Ammon's horn (tissue), 1 donor: ENCODE measurements around the gene IGHMBP2.
"Not testable (repeated sequence)": the region's sequence is repeated elsewhere in the genome, so short reads cannot be mapped to it uniquely, and the experiment has no call there.

ENCODE experiments used
- DNase-seq: peaks from one replicate; pipeline ENCODE4 v3.0.0-alpha.2; 2016; ENCODE audit warnings: low spot score

The IGHMBP2 gene

DNA sequence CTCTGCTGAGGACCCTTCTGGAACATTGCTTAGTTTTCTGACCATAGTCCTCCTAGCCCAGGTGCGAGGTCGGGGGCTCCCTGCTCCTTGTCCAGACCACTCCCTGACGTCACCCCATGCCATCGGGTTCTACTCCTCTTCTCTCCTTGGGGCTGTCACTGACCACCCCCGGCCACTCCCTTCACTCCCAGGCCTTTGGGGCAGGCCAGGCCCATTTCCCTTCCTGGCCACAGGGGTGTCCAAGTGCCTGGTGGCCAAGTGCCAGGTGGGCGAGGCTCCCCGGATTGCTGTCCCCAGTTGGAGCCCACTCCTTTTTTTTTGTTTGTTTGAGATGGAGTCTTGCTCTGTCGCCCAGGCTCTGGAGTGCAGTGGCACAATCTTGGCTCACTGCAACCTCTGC is 57.6 kb downstream of the IGHMBP2 start:
- no peak for DNase-seq

DNA sequence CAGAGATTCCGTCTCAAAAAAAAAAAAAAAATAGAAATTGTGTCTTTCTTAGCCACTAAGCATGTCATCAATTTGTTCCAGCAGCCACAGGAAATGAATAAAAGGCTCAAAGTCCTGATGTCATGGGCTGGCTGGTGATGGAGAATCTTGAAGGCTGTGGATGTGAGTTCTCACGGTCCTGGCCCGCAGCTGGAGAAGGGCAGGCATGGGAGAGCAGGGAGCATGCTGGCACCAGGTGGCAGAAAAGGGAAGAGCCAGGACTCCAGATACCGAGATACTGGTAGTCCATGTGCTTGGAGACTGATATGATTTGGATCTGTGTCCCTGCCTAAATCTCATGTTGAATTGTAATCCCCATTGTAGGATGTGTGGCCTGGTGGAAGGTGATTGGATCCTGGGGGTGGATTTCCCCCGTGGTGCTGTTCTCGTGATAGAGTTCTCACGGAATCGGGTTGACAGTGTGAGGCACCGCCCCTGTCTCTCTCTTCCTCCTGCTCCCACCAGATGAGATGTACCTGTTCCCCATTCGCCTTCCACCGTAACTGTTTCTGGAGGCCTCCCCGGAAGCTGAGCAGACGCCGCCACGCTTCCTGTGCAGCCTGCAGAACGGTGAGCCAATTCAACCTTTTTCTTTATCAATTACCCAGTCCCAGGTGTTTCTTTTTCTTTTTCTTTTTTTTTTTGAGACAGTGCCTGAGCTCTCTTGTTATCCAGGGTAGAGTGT is 59.0 kb downstream of the IGHMBP2 start:
- DNase-seq = no peak

DNA sequence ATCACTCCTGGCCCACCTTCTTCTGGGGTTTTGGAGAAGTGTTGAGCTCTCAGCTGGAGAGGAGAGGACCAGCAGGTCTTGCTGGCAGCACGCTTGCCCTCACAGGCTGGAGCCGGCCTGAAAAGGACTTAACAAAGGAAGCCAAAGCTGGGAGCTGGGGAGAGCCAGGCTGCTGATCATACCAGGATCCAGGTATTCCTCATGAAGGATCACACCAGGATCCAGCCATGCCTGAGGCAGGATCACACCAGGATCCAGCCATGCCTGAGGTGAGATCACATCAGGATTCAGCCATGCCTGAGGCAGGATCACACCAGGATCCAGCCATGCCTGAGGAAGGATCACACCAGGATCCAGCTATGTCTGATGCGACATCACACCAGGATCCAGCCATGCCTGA is 60.1 kb downstream of the IGHMBP2 start:
- no peak for DNase-seq

DNA sequence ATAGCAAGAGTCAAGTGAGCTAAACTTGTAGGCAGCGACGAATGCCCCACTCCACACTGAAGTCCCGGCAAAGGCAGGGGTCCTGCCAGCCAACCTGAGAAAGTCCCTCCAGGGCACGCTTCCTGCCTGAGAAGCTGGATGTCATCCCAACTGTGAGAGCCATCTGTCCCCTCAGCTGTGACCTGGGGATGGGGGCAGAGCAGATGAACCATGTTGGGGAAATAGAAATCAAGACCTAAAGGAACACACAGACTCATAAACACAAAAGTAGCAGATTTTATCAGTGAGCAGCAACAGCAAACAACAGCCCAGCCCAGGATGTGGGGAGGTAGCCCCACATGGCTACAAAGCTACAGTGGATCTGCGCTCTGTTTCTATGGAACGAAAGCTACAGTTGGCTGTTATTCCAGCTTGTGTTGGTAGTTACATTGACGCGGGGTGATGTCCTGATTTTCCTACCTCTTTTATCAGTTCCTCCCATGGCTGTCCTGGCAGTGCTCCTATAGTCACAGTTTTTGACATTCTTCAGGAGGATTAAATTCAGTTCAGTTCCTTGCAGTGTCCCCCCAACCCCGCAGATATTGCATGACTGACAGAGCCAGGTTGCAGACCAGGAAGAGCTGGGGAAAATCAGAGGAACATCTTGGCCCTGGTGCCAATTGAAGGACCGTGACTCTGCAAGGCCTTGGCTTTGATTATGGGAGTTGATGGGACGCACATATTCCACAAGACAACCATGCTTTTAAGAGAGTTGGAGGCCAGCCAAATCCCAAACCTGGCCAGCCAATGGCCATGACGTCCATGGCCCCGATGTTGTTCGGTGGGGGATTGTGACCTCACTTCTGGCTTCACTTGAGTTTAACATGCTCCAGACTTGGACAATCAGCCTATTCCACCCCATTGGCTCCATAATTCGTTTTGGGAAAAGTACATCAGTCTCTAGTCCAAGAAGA is 62.5 kb downstream of the IGHMBP2 start:
- no peak for DNase-seq

DNA sequence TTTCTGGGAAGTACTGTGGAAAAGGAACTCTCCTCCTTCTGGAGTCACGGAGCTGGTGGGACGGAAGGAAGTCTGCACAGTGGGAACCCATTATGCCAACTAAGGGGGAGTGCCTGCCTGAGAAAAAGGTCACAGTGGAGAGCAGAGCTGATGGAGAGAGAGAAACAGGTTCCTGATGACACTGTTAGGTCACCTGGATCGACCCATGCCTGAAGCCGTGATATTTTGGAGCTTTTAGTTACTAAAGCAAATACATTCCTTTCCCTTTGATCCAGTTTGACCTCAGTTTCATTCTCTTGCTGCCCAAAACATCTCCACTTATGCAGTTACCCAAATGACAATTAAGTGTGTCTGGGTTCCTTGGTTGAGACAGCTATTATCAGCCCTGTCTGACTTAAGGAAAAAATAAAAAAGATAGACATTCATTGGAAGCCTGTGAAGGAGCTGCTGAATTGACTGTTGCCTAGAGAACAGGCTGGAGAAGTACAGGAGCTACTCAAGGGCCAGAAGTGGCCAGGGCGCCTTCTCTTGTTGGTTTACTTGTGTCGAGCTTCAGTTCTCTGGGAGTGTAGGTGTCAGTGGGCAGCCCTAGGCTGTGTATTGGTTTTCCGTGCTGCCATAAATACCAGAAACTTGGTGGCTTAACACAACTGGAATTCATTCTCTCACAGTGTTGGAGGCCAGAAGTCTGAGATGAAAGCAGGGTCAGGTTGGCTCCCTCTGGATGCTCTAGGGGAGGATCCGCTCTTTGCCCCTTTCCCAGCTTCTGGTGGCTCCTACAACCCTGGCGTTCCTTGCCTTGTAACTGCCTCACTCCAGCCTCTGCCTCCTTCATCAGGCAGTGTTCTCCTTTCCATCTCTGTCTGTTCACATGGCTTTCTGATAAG is 63.4 kb downstream of the IGHMBP2 start:
- no peak for DNase-seq

DNA sequence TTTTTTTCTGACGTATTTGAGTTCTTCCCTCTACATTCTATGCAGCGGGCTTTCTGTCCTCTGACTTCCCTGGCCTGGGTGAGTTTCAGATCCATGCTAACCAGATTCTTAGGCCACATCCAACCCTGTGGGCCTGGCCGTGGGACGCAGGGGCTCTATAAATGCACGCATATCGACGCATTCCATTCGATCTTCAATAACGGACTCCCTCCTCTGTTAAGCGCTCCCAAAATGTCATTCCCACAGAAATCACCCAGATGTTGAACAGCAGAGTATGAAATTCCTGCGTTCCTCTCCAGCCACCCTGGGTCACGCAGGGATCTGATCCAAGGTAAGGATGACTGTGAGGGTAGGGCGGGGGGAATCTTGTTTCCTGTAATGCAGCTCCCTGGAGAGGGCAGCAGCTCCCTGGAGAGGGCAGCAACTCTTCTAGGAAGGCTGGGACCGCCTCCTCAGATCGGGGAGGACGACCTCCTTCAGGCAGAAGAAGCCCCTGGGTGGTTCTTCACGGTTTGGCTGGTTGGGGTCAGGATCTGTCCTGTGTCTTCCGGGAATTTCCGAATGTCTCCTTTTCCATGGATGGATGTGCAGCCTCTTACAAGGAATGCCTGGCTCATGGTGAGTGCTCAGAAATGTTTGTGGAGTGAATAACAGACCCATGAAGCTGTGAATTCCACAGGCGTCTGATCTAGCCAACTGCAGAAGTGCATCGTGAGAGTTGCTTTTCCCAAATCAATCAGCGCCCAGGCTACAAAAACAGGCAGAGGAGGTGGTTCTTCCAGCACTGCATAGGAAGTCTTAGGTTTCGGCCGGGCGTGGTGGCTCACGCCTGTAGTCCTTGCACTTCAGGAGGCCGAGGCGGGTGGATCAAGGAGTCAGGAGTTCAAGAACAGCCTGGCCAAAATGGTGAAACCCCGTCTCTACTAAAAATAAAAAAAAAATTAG is 64.9 kb downstream of the IGHMBP2 start:
- DNase-seq = no peak

DNA sequence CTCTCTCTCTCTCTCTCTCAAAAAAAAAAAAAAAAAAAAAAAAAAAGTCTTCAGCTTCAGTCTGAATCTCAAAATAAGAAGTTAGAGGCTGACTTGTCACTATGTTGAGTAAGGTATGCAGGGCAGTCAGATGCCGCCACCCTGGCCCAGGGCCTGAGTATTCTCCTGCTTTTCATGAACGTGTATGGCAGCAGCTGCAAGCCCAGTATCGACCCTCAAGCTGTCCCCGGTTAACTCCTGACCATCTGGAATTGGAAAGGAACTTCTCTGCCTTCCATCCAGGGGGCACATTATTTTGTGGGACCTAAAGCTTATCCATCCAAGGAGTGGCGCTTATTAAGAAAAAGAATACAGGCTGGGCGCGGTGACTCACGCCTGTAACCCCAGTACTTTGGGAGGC is 65.7 kb downstream of the IGHMBP2 start:
- DNase-seq = no peak

DNA sequence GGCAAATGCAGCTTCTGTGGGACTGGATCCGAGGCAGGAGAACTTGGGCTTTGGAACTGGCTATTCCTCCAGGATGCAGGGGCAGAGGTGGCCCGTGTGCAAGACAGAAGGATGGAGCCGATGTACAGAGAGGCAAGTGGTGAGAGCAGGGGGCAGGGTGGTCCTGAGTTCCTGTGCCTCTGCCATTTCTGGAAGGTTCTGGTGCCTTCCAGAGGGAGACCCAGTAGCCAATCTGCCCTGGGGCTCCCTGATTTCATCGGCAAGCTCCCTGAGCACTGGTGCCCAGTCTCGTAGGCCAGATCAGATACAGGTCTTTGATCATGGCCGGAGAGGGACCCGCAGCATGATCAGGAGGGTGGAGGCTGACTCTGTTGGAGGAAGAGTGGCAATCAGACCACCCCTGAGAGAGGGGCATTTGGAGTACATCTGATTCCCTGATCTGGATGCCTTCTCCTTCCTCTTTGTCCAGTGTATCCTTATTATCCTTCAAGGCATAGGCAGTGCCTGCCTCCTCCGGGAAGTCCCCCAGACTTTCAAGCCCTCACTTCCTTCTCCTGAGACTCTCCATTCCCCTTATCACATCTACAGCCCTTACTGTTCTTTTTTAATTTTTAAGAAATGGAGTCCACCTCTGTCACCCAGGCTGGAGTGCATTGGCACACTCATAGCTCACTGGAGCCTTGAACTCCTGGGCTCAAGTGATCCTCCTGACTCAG is 67.4 kb downstream of the IGHMBP2 start:
- DNase-seq = no peak

DNA sequence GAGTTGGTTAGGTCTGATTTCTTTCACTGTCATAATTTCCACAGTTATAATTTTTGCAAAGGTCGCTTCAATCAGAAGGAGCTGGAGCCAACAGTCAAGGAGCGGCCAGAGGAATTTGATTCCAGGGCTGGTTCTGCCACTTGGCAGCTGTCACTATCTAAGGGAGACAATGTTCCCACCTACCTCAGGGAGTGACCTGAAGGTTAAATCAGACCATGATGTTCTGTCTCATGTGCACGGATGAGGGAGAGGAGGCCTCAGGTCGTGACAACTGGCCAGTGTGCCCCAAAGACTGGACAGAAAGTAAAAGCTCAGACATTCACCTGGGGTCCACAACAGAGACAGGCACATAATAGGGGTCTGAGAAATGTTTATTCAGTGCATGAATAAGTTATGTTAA is 69.5 kb downstream of the IGHMBP2 start:
- DNase-seq = no peak

DNA sequence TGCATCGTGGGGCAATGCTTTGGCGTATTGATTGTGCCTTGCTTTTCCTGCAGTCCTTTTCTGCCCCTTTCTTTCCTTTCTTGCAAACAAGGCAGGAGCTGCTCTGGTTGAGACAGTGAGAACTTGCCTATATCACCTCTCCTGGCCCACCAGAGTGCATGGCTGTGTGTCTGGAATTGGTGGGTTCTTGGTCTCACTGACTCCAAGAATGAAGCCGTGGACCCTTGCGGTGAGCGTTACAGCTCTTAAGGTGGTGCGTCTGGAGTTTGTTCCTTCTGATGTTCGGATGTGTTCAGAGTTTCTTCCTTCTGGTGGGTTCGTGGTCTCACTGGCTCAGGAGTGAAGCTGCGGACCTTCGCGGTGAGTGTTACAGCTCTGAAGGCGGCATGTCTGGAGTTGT is 70.0 kb downstream of the IGHMBP2 start:
- DNase-seq = not testable (repeated sequence)

DNA sequence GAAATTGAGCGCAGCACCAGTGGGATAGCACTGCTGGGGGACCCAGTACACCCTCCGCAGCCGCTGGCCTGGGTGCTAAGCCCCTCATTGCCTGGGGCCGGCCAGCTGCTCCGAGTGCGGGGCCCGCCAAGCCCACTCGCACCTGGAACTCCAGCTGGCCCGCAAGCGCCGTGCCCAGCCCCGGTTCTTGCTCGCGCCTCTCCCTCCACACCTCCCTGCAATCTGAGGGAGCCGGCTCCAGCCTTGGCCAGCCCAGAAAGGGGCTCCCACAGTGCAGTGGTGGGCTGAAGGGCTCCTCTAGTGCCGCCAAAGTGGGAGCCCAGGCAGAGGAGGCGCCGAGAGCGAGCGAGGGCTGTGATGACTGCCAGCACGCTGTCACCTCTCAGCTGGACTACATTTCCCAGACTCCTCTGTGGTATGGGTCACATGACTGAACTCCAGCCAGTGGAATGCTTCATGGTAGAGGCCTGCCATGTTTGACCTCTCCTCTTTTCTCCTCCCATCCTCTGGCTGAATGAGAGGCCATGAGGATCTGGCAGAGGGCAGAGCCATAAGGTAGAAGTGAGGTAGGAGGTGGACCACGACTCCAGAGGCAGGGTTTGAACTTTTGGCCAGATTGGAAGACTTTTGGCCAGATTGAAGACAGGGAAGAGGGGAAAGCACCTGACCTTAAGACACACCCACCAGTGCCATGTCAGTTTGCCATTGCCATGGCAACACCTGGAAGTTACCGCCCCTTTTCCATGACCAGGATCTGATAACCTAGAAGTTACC is 70.9 kb downstream of the IGHMBP2 start:
- no peak for DNase-seq

DNA sequence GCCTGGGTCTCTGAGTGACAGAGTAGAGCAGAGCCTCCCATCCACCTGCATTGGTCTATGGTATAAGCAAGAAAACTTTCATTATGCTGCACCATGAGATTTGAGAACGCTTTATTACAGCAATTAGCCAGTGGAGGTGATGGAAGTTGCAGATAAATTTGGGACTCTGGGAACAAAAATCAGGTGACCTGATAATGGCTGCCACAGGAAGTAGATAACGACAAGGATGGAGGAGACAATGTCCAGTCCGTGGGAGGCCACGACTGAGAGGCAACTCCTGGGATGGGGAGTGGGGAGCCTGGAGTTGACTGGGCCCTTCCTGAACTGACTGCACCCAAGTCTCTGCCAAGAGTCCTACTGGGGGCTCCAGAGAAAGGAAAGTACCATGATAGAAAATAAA is 72.4 kb downstream of the IGHMBP2 start:
- no peak for DNase-seq

DNA sequence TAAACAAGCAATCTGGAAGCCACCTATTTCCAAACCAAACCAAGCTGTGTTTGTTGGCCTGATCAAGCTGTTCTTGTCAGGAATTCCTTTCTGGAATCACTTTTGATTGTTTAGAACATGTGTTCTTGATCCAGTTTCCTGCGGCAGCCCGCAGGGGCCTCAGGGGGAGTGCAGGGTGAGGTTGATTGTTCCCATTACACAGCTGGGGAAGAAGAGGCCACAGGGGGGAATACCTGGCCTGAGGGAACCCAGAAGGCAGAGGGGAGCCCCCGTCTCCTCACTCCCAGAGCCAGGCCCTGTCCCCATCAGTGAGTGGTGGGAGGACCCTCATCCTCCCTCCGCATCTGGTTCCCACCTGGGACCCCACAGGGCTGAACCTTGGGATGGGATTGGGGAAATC is 72.9 kb downstream of the IGHMBP2 start:
- no peak for DNase-seq

DNA sequence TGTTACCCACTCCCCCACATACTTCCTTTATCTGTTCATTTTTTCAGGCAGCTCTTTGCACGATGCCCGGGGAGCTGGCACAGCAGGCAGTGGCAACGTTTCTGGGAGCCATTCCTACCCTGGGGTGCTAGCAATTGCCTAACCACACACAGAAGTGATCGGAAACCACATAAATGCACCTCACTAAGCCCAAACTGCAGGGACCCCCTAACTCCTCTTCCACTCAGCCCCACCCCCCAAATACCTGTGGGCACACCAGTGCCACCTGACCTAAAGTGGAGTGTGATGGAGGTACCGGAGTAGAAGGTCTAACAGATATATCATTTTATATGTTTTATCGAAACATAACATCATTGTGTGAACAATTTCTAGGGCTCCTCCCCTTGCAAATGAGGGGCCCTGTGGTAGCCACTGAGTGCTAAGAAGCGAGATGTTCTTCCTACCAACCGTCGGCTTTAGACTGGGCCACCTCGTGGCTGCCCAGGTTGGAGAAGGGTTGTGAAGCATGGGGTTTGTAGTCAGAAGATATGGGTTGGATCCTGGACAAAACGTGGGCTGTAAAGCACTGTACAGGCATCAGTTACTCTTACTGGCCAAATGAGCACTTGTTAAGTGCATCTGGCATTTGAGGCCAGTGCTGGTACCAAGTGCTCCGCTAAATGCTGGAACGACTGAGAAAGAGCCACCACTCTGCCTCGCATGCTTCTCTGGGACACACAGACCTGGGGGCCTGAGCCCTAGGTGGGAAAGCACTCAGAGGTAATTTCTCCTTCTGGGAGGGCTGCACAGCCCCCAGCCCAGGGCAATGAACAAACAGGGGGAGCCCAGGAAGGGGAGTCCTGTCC is 74.3 kb downstream of the IGHMBP2 start:
- DNase-seq = no peak

DNA sequence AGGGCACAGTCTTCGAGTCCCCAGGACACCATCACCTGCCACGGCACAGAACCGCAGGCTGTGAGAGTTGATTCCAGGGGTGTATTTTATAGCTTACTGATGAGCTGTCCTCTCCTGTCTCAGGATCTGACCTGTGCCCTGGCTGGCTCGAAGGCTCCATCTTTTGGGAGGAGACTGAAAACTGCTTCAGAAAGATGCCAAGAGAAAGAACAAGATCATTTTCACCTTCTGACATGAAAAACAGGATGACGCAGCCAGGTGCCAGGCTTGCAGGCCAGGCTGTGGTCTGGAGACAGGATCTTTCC is 74.9 kb downstream of the IGHMBP2 start:
- DNase-seq = no peak

DNA sequence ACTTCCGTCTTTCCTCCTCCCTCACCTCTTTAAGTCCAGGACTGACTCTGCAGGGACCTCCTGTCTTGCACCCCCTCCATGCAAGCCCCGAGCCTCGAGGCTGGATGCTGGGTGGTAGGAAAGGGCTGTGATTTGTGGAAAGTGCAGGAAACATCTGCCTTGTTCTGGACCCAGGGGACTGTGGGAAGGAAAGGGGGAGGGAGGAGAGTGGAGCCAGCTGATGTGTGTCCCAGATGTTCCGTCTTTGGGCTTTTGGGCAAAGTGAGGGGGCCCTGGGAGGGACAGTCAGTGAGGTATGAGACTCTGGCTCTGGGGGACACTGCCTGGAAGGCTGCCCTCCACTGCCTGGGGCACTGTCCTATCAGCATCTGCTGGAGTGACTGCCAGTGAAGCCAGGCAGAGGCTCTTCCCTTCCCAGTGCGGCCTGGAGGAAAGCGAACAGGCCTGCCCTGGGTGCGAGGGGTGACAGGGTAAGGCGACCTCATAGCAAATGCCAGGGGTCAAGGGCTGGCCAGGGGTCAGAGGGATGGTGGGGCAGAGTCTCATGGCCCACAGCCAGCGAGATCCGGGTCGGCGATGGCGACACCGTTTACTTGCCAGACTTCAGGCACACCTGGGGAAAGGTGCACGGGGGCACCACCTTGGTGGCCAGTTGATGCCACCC is 75.4 kb downstream of the IGHMBP2 start:
- DNase-seq = no peak

DNA sequence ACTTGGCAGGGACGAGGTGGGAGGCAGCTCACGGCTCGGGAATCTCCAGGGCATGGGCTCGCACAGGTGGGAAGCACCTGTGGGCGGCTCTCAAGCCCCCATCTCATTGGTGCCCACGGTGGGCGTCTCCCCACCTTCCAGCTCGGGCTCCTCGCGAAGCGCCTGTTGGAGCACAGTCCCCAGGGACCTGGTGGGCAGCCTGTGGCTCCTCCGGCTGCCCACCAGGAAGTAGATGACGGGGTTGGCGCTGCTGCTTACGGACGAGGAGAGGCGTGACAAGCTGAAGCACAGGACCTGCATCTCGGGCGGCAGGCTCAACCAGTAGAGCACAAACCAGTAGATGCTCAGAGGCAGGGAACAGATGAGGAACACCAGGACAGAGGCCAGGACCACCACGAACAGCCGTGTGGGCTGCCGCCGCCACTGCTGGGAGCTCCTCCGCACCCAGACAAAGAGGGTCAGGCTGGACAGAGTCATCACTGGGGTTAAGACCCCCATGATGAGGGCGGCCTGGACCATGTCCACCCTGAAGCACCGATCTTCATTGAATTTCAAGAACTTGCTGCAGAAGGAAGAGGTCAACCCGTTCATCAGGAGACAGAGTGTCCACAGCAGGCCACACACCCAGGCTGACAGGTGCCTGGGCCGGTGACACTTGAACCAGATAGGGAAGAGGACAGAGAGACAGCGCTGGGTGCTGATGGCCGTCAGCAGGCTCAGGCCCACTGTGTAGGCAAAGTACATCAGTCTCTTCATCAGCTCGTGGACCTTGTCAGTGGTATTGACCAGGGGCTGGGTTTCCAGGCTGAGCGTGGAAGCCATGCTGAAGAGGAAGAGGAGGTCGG is 76.5 kb downstream of the IGHMBP2 start:
- no peak for DNase-seq

DNA sequence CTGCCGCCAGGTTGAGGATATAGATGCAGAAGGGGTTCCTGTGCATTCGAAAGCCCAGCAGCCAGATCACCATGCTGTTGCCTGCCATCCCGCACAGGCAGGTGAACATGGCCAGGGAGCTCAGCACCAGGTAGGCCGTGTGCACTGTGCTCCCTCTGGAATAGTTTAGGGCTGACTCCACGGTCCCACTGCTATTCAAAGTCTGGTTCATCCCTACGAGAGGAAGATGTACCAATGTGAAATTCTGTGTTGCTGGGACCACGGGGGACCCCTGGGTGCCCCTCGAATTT is 77.0 kb downstream of the IGHMBP2 start, which contains the start of gene MRGPRD:
Gene MRGPRD, minus strand, starts transcription at position 211 of the 290 bp plus-strand sequence. Its CDS starts 0 bp downstream, at position 211.
- no peak for DNase-seq
